Lower leg skin (tissue), 3 donors: ENCODE results near the gene NEUROD4.

Source experiments
- CTCF ChIP-seq, 3 donors: fragments of 450-650 bp; IDR thresholded peaks; one replicate each; pipeline ENCODE4 v1.5.1; 2016; ENCODE audit warnings: antibody characterized with exemption in 3 of 3, mild to moderate bottlenecking in 3 of 3, moderate library complexity in 2 of 3
- POLR2A ChIP-seq, 2 donors: fragments of 450-650 bp; IDR thresholded peaks; one replicate each; pipeline ENCODE4 v1.6.1; 2016 to 2017; ENCODE audit warnings: antibody characterized with exemption in 2 of 2, mild to moderate bottlenecking in 1 of 2, moderate library complexity in 1 of 2

GRCh38 chr12:54981796-54982195 lies 38.0 kb upstream of the NEUROD4 start:
- TF ChIP-seq CTCF (IDR thresholded peaks at IDR 0.05) = no peak
- TF ChIP-seq POLR2A (IDR thresholded peaks at IDR 0.05) = no peak
